Common myeloid progenitor, CD34-positive (primary cell): Measurements from ENCODE around the gene DHRSX.
"Not testable (repeated sequence)": the region's sequence is repeated elsewhere in the genome, so short reads cannot be mapped to it uniquely, and the experiment has no call there.

Experiments
- CTCF ChIA-PET: fragments of 350-600 bp; sonication (Branson Sonifier 250); formaldehyde crosslinking; loops from one replicate; lab custom pipeline; 2021; ENCODE audit warnings: antibody characterized with exemption; lab: Charles Lee
- POLR2A ChIA-PET: fragments of 350-600 bp; sonication (Branson Sonifier 250); formaldehyde crosslinking; loops from one replicate; lab custom pipeline; 2021; ENCODE audit warnings: antibody characterized with exemption; lab: Charles Lee
- DNase-seq, 3 donors: peaks; one replicate each; pipeline versions ENCODE4 v3.0.0 to v3.0.0-alpha.2; 2013
- H3K27ac ChIP-seq, 2 experiments: 1 replicate in 1 of 2; 2 replicates in 1 of 2; pipeline ENCODE4 v1.7.0; 2013; ENCODE audit warnings: inconsistent platforms in 2 of 2, low read length in 2 of 2, mild to moderate bottlenecking in 2 of 2, low read depth in 1 of 2, moderate library complexity in 1 of 2; ENCODE audit not compliant: severe bottlenecking in 2 of 2, insufficient read depth in 1 of 2, poor library complexity in 1 of 2
- H3K27me3 ChIP-seq, 5 experiments: replicated peaks in 2 of 5; 1 replicate in 3 of 5; 2 replicates in 2 of 5; pipeline versions ENCODE4 v1.6.1 to v1.7.0; 2013; ENCODE audit warnings: low read length in 4 of 5, mild to moderate bottlenecking in 2 of 5, moderate library complexity in 2 of 5, inconsistent platforms in 1 of 5; ENCODE audit not compliant: insufficient read depth in 5 of 5, control insufficient read depth in 4 of 5
- H3K36me3 ChIP-seq, 4 experiments: 1 replicate in 2 of 4; 2 replicates in 2 of 4; pipeline versions ENCODE4 v1.6.1 to v1.7.0; 2013; ENCODE audit warnings: low read length in 3 of 4, control low read depth in 1 of 4, mild to moderate bottlenecking in 1 of 4; ENCODE audit not compliant: control insufficient read depth in 4 of 4, insufficient read depth in 4 of 4
- H3K4me1 ChIP-seq, 4 experiments: 1 replicate in 3 of 4; 2 replicates in 1 of 4; pipeline versions ENCODE4 v1.6.1 to v1.7.1; 2013; ENCODE audit warnings: low read length in 3 of 4, mild to moderate bottlenecking in 3 of 4, control low read depth in 1 of 4, inconsistent platforms in 1 of 4, moderate library complexity in 1 of 4; ENCODE audit not compliant: control insufficient read depth in 4 of 4, insufficient read depth in 4 of 4; ENCODE audit errors: control extremely low read depth in 1 of 4
- H3K4me3 ChIP-seq, 7 experiments: 1 replicate in 4 of 7; 2 replicates in 3 of 7; pipeline versions ENCODE4 v1.5.1 to v1.7.0; 2013; ENCODE audit warnings: mild to moderate bottlenecking in 7 of 7, low read length in 6 of 7, moderate library complexity in 6 of 7, inconsistent platforms in 2 of 7, low read depth in 2 of 7, control low read depth in 1 of 7; ENCODE audit not compliant: insufficient read depth in 4 of 7, control insufficient read depth in 1 of 7; ENCODE audit errors: extremely low read depth in 1 of 7
- H3K9me3 ChIP-seq, 5 experiments: 1 replicate in 4 of 5; 2 replicates in 1 of 5; pipeline versions ENCODE4 v1.6.1 to v1.7.1; 2013; ENCODE audit warnings: low read length in 4 of 5, mild to moderate bottlenecking in 2 of 5, inconsistent platforms in 1 of 5, low read depth in 1 of 5, moderate library complexity in 1 of 5; ENCODE audit not compliant: control insufficient read depth in 4 of 5, insufficient read depth in 2 of 5; ENCODE audit errors: control extremely low read depth in 1 of 5
- WGBS: methylation state at CpG from one replicate; pipeline ENCODE4 v1.1.5; 2013; ENCODE audit not compliant: insufficient coverage; 5-methylcytosine and 5-hydroxymethylcytosine counted together

DHRSX gene

GRCh38 chrX:2534261-2535021 lies 33.7 kb upstream of the DHRSX start:
- DNase-seq, H3K27ac ChIP-seq, POLR2A ChIA-PET, H3K4me3 ChIP-seq, H3K4me1 ChIP-seq, H3K9me3 ChIP-seq, CTCF ChIA-PET, H3K27me3 ChIP-seq, H3K36me3 ChIP-seq: not testable (repeated sequence)
- 43% methylated on average over 2 of the region's 5 CpGs for WGBS

GRCh38 chrX:2533424-2533823 lies 32.6 kb upstream of the DHRSX start:
- CTCF ChIA-PET = no interaction called here
- WGBS = 92% methylated on average over 2 of the region's 8 CpGs

GRCh38 chrX:2526390-2526789 lies 25.6 kb upstream of the DHRSX start:
- no peak for DNase-seq
- H3K27ac ChIP-seq = no peak overlapping the region
- no peaks in the 10 kb centered on the region for H3K27me3 ChIP-seq
- H3K4me3 ChIP-seq = no peak overlapping the region
- ChIA-PET POLR2A (no interaction called here), CTCF (no interaction called here)
- peaks cover 0 to 7% (median 5%) of the 10 kb centered on the region in 4 experiments for H3K4me1 ChIP-seq
- WGBS = 89% methylated on average over 6 of the region's 10 CpGs
- H3K9me3 ChIP-seq = peaks cover 0 to 3% (median 0%) of the 10 kb centered on the region in 5 experiments
- H3K36me3 ChIP-seq = no peaks in the 10 kb centered on the region

More at GRCh38 chrX:2533424-2533823, 32.6 kb upstream of the DHRSX start:
- no peaks in the 10 kb centered on the region for H3K27me3 ChIP-seq
- POLR2A ChIA-PET = no interaction called here
- no peak overlapping the region for H3K27ac ChIP-seq
- no peak overlapping the region for H3K4me3 ChIP-seq
- no peak for DNase-seq
- H3K36me3 ChIP-seq = no peaks in the 10 kb centered on the region
- H3K9me3 ChIP-seq = no peaks in the 10 kb centered on the region
- H3K4me1 ChIP-seq = peaks cover 0 to 9% (median 0%) of the 10 kb centered on the region in 4 experiments

- no peak for DNase-seq
- H3K4me1 ChIP-seq = peaks cover 4 to 15% (median 10%) of the 10 kb centered on the region in 4 experiments
- H3K27me3 ChIP-seq = no peaks in the 10 kb centered on the region
- POLR2A ChIA-PET = no interaction called here
- no peaks in the 10 kb centered on the region for H3K36me3 ChIP-seq
- 98% methylated on average over 5 of the region's 6 CpGs for WGBS
- no peak overlapping the region for H3K4me3 ChIP-seq
- CTCF ChIA-PET = no interaction called here
- no peak overlapping the region for H3K27ac ChIP-seq
- H3K9me3 ChIP-seq = peaks cover 0 to 3% (median 0%) of the 10 kb centered on the region in 5 experiments
Observed at GRCh38 chrX:2523911-2524310, 23.1 kb upstream of the DHRSX start.

GRCh38 chrX:2521927-2522386 lies 21.2 kb upstream of the DHRSX start:
- no peak overlapping the region for H3K4me3 ChIP-seq
- 75% methylated on average over 4 of the region's 6 CpGs for WGBS
- H3K4me1 ChIP-seq = peaks cover 4 to 15% (median 10%) of the 10 kb centered on the region in 4 experiments
- CTCF ChIA-PET = no interaction called here
- POLR2A ChIA-PET = no interaction called here
- no peak for DNase-seq
- no peaks in the 10 kb centered on the region for H3K27me3 ChIP-seq
- no peak overlapping the region for H3K27ac ChIP-seq
- peaks cover 0 to 3% (median 0%) of the 10 kb centered on the region in 5 experiments for H3K9me3 ChIP-seq
- H3K36me3 ChIP-seq = no peaks in the 10 kb centered on the region

GRCh38 chrX:2521092-2521926 lies 20.5 kb upstream of the DHRSX start:
- H3K36me3 ChIP-seq = no peaks in the 10 kb centered on the region
- ChIA-PET CTCF (no interaction called here), POLR2A (no interaction called here)
- WGBS = 10% methylated on average over 11 of the region's 15 CpGs
- no peak overlapping the region for H3K27ac ChIP-seq
- peak; percentile 56 to 92 (median 91) for DNase-seq
- H3K27me3 ChIP-seq = no peaks in the 10 kb centered on the region
- no peaks in the 10 kb centered on the region for H3K9me3 ChIP-seq
- H3K4me3 ChIP-seq = no peak overlapping the region
- peaks cover 4 to 15% (median 10%) of the 10 kb centered on the region in 4 experiments for H3K4me1 ChIP-seq

GRCh38 chrX:2520539-2520938 lies 19.8 kb upstream of the DHRSX start:
- CTCF ChIA-PET = no interaction called here
- Histone ChIP-seq H3K4me1 (peaks cover 4 to 15% (median 10%) of the 10 kb centered on the region in 4 experiments), H3K4me3 (no peak overlapping the region), H3K36me3 (no peaks in the 10 kb centered on the region), H3K9me3 (no peaks in the 10 kb centered on the region), H3K27me3 (no peaks in the 10 kb centered on the region), H3K27ac (no peak overlapping the region)
- POLR2A ChIA-PET = no interaction called here
- WGBS = 97% methylated on average over 7 of the region's 8 CpGs
- peak in 1 of 3 donors; percentile 22 for DNase-seq
